ENCODE results near the gene AGAP5. TPM values are rescaled to one million over a fixed set of nuclear protein-coding genes. Genes with fewer than 3 reads are reported as not detected.

The AGAP5 gene
- total and polyA plus RNA-seq, 2 of the 8 experiments (the other 6 are each of a cell fraction or from before 2014, with no cell fraction given) = 5.4 to 6.0 TPM

DNA sequence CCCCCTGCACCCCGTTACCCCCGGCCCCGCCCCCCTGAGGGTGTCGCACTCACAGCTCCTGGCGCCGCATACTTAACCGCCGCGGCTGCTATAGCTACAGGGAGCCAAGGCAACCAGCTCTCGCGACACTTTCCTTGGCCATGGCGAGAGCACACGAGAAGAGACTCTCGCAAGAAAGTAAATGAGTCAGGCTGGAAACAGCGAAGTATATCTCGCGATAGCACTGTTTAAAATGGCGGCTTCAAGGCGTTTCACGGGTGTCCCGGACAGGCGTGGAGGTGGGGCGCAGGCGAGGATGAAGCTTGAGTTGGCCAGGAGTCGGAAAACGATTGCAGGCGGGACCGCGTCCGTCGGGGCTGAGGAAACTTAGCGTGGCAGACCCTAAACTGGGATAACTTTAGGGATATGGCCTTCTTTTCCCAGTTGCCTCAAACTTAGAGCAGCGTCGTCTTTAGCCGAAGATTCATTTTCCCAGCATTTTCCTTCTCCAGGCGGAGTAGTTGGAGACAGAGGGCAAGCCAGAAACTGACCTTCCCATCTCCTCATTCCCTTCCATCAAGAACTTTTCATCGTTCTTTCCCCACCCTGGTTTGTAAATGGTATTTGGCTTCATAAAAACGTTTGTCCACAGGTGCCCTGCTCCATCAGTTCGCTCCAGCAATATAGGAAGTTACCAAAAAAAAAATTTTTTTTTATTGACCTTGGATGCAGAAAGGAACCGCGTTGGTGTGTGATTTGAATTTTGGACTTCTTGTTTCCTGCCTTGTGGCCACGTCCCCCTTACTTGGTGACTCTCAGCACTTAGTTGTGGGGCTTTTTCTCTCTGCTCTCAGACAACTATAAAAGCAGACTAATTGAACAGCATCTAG lies 71.8 kb downstream of the AGAP5 start:
- Histone ChIP-seq H3K4me2 (ENCODE audit: insufficient read depth in 1 of 2, low read depth in 2 of 2, low read length in 2 of 2) (peak overlapping the region; percentile 87 to 92), H4K91ac (replicated peaks; ENCODE audit: insufficient read length, low read length) (peak overlapping the region; percentile 58), H3K23ac (ENCODE audit: insufficient read length) (no peak overlapping the region), H3K4me3 (ENCODE audit: extremely low read depth in 1 of 4, insufficient read depth in 2 of 4, low read depth in 3 of 4, low read length in 4 of 4) (peak overlapping the region; percentile 83 to 99 (median 98)), H3K56ac (replicated peaks; ENCODE audit: insufficient read length, low read depth, low read length) (peak overlapping the region; percentile 1), H2AFZ (ENCODE audit: low read length) (peak overlapping the region; percentile 34; the same call in 1 of the 2 replicates), H4K20me1 (replicated peaks in 1 of 2; ENCODE audit: control insufficient read depth in 1 of 2, insufficient read depth in 2 of 2, low read length in 2 of 2) (no peaks in the 10 kb centered on the region), H3K79me2 (ENCODE audit: control insufficient read depth in 1 of 2, insufficient read depth in 2 of 2, low read length in 2 of 2) (peaks cover 0 to 30% of the 10 kb centered on the region in 2 experiments; a peak in 3 of 4 replicates), H4K5ac (ENCODE audit: insufficient read length, low read depth, low read length) (peak overlapping the region; percentile 64), H2BK15ac (ENCODE audit: low read length) (no peak overlapping the region; the same call in 1 of the 2 replicates), H3K18ac (ENCODE audit: extremely low read depth, low read length) (peak overlapping the region; percentile 81), H3K9ac (replicated peaks in 1 of 4; ENCODE audit: extremely low read depth in 1 of 4, low read depth in 3 of 4, low read length in 3 of 4) (peak overlapping the region; percentile 93 to 100 (median 98)), H2BK12ac (ENCODE audit: low read depth, low read length) (peak overlapping the region; percentile 96; the same call in 1 of the 2 replicates), H3K27ac (ENCODE audit: low read depth, low read length) (peak overlapping the region; percentile 95), H2BK120ac (replicated peaks; ENCODE audit: low read depth, low read length) (no peak overlapping the region), H3K14ac (ENCODE audit: insufficient read length) (no peak overlapping the region), H3K36me3 (ENCODE audit: control insufficient read depth in 2 of 4, insufficient read depth in 4 of 4, low read length in 3 of 4) (no peaks in the 10 kb centered on the region), H2BK5ac (ENCODE audit: low read depth, low read length) (peak overlapping the region; percentile 96), H3K79me1 (ENCODE audit: low read depth, low read length) (peaks cover 5% of the 10 kb centered on the region; the same call in 1 of the 2 replicates), H3K4ac (replicated peaks; ENCODE audit: insufficient read length, low read depth, low read length) (no peak overlapping the region), H3K23me2 (ENCODE audit: low read depth, low read length) (peaks cover 5% of the 10 kb centered on the region; the same call in 1 of the 2 replicates), H2BK20ac (ENCODE audit: low read length) (no peak overlapping the region), H3K4me1 (replicated peaks in 1 of 4; ENCODE audit: control insufficient read depth in 3 of 4, insufficient read depth in 4 of 4, low read length in 3 of 4) (no peaks in the 10 kb centered on the region; a peak in 1 of 7 replicates), H2AK5ac (ENCODE audit: low read depth, low read length) (0 out of 2 replicates have a peak overlapping the region, but pooled peaks have one; percentile 65), H4K8ac (ENCODE audit: extremely low read depth, insufficient read depth, low read length) (peak overlapping the region; percentile 99), H3K27me3 (replicated peaks in 1 of 4; ENCODE audit: control insufficient read depth in 3 of 4, extremely low read depth in 1 of 4, insufficient read depth in 3 of 4, low read length in 3 of 4) (no peaks in the 10 kb centered on the region), H3K9me3 (ENCODE audit: insufficient read depth in 2 of 2, low read depth in 1 of 2, low read length in 1 of 2) (no peaks in the 10 kb centered on the region)
- peak; percentile 86 to 91 for DNase-seq (ENCODE audit: low read depth in 1 of 2, low spot score in 2 of 2)
- ChIA-PET CTCF (ENCODE audit: partially characterized antibody) (interaction anchor here (1.5 to 6.8 kb wide), 4 partner anchors 17 to 97 kb away, joined by 3 to 29 read pairs (median 16); partner anchors contain the start of gene USP54), POLR2A (ENCODE audit: partially characterized antibody) (interaction anchor here (0.9 to 2.2 kb wide), 16 partner anchors 10 to 379 kb away, joined by 3 to 26 read pairs (median 5); partner anchors contain the start of genes DNAJC9 and USP54)
- FAIRE-seq = peak; percentile 81
- WGBS, 2 experiments (ENCODE audit: extremely low coverage in 1 of 2, insufficient coverage in 1 of 2, insufficient read length in 1 of 2, insufficient replicate concordance in 2 of 2, low coverage in 1 of 2, low lambda C conversion rate in 2 of 2, missing lambda C conversion rate in 1 of 2) = 6% methylated on average over 40 of the region's 42 CpGs; no CpG with 5 or more reads in 1 of the 2 experiments
- TF ChIP-seq POLR2A (IDR thresholded peaks at IDR 0.05; ENCODE audit: control extremely low read depth in 1 of 2, low read depth in 2 of 2, low read length in 2 of 2) (peak in 1 of 2 experiments; percentile 56; a peak in 2 of 3 replicates), SIN3A (conservative IDR thresholded peaks at IDR 0.05 in 1 of 2, IDR thresholded peaks at IDR 0.05 in 1 of 2; ENCODE audit: low read depth in 1 of 2, low read length in 2 of 2) (peak in 1 of 2 experiments; percentile 84; a peak in 2 of 4 replicates), KDM1A (IDR thresholded peaks at IDR 0.05; ENCODE audit: borderline replicate concordance, low read length) (no peak), TAF7 (optimal IDR thresholded peaks at IDR 0.05; ENCODE audit: borderline replicate concordance, low read depth, low read length) (peak; percentile 49), NRF1 (IDR thresholded peaks at IDR 0.05; ENCODE audit: low read depth, low read length) (no peak), CHD2 (IDR thresholded peaks at IDR 0.05; ENCODE audit: low read length) (peak; percentile 98), SIRT6 (IDR thresholded peaks at IDR 0.05; ENCODE audit: low read length) (no peak), GTF2F1 (IDR thresholded peaks at IDR 0.05; ENCODE audit: borderline replicate concordance, low read depth, low read length) (no peak), FOSL1 (IDR thresholded peaks at IDR 0.05; ENCODE audit: insufficient read depth, low read depth, low read length) (no peak), PHF8 (conservative IDR thresholded peaks at IDR 0.05; ENCODE audit: low read depth, low read length) (peak; percentile 84), KDM4A (IDR thresholded peaks at IDR 0.05; ENCODE audit: low read depth, low read length, severe bottlenecking) (peak; percentile 37)
